Measurements from ENCODE around the gene B3GALT2. TPM values are rescaled to one million over a fixed set of nuclear protein-coding genes. Genes with fewer than 3 reads are reported as not detected.
"Not testable (repeated sequence)": the region's sequence is repeated elsewhere in the genome, so short reads cannot be mapped to it uniquely, and the experiment has no call there.

The B3GALT2 gene, protein sequence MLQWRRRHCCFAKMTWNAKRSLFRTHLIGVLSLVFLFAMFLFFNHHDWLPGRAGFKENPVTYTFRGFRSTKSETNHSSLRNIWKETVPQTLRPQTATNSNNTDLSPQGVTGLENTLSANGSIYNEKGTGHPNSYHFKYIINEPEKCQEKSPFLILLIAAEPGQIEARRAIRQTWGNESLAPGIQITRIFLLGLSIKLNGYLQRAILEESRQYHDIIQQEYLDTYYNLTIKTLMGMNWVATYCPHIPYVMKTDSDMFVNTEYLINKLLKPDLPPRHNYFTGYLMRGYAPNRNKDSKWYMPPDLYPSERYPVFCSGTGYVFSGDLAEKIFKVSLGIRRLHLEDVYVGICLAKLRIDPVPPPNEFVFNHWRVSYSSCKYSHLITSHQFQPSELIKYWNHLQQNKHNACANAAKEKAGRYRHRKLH
- 0.40 TPM in 2 replicates for total RNA-seq (2014; rRNA removed; shearing (Covaris generic))
- polyA plus RNA-seq (2015; cell fraction: cytosol; rRNA removed): 0.09 and 0.21 TPM in 2 replicates
- polyA plus RNA-seq (2015; cell fraction: nucleus; rRNA removed): 0.06 and 0.35 TPM in 2 replicates

DNA sequence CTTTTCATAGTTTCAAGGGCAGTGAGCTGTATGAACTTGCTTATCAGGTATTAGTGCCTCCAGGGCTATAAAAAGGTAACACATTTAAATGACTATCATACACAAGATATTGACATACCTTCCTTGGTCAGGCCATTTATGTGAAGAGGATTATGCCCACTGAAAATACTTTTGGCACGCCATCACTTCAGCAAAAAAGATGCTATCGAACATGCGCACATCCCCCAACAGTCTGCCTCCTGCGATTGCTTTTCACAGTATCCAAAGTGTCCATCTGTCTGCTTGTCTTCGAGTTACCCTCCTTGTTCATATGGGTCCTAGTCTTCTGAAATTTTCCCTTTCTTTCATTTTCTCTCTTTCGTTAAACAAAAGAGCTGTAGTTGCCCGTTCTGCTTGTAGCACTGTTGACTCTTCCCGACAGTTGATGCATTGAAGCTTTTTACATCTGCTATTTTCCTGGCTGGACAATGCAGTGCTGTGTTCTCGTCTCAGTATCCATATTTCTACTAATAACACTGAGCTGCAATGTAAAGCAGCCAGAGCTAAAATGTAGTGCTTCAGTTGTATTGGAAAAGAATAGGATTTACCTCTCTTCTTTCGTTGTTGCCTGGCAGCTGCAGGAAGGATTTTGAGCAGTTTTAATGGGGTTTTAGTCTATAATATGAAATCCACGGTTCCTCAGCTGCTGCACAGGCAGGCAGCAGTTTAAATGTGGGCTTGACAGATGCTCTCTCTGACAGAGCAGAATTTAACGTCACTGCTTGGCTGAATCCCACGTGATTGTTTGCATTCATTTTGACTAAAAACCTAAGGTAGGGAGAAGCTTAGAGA, at the start of gene B3GALT2:
Gene B3GALT2 (minus strand): TSS at position 713 of the 831 bp plus-strand sequence. CDS start 5,051 bp downstream, outside the sequence.
- in situ Hi-C loops (cut with HindIII; ENCODE audit: low pct_unique_long_range_greater_than_20kb, low sequenced_read_pairs): loop anchor here (25.0 kb wide), 1 partner anchor 151 kb away; no protein-coding TSS in a partner anchor

DNA sequence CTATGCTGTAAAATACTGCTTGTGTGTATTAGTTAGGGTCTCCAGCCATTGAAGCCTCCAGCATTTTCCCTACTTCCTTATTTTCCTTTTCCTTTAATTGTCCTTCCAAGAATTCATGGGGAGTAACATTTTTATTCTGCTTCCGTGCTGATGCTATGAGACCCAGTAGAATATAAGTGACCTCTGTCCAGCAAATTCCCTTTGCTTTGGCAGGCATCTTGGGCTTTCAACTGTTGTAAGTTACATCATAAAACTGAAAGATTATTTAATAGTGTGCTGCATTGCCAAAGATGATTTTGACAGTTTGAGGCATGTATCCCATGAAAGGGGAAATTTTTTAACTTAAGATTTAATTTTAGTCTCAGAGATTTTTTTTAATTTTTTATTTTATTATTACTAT, 48.1 kb upstream of the B3GALT2 start:
- in situ Hi-C loops (cut with HindIII; ENCODE audit: low pct_unique_long_range_greater_than_20kb, low sequenced_read_pairs): no loop called here
- DNase-seq (ENCODE audit: low read depth, low spot score): no peak

More for the DNA sequence above, at the start of gene B3GALT2:
- peak; percentile 80 for DNase-seq (ENCODE audit: low read depth, low spot score)

DNA sequence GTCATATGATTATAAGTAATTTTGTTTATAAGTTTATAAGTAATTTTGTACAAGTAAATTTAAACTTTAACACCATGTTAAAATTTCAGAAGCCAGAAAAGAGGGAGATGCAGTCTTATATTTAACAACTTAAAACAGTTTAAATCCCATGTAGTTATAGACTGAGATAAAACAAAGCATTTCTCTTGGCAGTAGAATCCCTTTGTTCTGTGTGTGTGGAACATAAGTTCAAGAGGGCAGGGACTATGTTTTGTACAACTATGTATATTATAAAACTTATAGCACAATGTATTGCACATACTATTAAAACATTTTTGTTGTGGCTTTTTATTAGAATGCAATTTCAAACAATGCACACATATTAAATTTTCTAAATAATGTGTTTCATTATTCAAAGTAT, 44.7 kb upstream of the B3GALT2 start:
- DNase-seq (ENCODE audit: low read depth, low spot score); in situ Hi-C loops (cut with HindIII; ENCODE audit: low pct_unique_long_range_greater_than_20kb, low sequenced_read_pairs): not testable (repeated sequence)

DNA sequence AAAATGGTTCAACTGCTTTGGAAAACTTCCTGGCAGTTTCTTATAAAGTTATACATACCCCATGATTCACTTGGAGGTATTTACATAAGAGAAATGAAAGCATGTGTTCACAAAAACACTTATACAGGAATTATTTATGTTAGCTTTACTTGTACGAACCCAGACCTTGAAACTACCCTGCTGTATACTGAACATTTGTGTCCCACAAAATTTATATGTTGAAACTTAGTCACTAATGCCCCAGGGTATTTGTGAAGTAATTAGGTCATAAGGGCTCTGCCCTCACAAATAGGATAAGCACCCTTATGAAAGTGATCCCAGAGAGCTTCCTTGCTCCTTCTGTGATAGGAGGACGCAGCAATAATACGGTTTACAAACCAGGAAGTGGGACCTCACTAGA, 42.7 kb upstream of the B3GALT2 start:
- no peak for DNase-seq (ENCODE audit: low read depth, low spot score)
- in situ Hi-C loops (cut with HindIII; ENCODE audit: low pct_unique_long_range_greater_than_20kb, low sequenced_read_pairs): no loop called here

DNA sequence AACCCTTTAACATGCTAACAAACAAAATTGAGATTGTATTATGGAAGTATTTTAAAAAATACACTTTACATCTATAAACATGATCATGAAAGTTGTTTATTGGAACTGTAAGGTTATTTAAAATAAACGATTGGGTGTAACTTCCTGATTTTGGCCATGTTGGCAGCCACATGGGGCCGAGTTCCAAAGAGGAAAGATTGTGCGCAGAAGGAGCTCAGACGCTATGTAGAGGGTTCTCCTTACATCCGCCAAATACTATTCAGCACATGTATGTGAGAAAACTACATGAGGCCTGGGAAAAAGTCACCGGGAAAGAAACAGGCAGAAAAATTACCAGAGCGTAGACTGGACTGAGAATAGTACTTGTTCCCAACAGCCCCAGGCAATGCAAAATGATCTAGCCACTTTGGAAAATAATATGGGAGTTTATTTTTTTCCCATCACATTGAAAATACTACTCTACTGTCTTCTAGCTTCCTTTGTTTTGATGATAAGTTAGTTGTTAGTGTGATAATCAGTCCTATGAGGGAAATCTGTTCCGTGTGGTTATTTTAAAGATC, 35.7 kb upstream of the B3GALT2 start:
- in situ Hi-C loops (cut with HindIII; ENCODE audit: low pct_unique_long_range_greater_than_20kb, low sequenced_read_pairs): no loop called here
- DNase-seq (ENCODE audit: low read depth, low spot score): peak; percentile 13

DNA sequence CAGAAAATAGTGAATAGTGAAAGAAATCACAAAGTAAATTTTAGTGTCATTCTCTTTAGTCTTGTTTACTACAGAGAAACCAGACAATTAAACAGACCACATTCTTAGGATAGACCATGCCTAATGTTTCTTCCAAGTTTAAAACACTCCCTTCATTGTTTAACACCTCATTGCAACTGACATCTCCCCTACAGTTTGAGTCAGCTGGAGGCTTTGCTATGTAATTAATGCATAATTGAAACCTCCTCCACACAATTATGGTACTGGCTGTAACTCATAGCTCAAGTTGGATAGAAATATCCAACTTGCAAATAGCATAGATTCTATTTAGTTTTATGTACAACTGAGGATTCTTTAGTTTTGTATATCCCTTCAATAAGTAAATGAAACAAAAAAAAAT, 35.2 kb upstream of the B3GALT2 start:
- peak; percentile 48 for DNase-seq (ENCODE audit: low read depth, low spot score)
- in situ Hi-C loops (cut with HindIII; ENCODE audit: low pct_unique_long_range_greater_than_20kb, low sequenced_read_pairs): no loop called here

DNA sequence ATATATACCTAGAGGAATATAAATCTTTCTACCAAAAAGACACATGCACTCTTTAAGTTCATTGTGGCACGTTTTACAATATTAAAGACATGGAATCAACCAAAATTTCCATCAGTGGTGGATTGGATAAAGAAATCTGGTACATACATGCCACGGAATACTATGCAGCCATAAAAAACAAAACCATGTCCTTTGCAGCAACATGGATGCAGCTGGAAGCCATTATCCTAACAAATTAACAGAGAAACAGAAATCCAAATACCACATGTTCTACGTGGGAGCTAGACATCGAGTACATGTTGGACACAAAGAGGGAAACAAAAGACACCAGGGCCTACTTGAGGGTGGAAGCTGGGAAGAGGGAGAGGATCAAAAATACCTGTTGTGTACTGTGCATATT, 33.0 kb upstream of the B3GALT2 start:
- no peak for DNase-seq (ENCODE audit: low read depth, low spot score)
- in situ Hi-C loops (cut with HindIII; ENCODE audit: low pct_unique_long_range_greater_than_20kb, low sequenced_read_pairs): no loop called here

DNA sequence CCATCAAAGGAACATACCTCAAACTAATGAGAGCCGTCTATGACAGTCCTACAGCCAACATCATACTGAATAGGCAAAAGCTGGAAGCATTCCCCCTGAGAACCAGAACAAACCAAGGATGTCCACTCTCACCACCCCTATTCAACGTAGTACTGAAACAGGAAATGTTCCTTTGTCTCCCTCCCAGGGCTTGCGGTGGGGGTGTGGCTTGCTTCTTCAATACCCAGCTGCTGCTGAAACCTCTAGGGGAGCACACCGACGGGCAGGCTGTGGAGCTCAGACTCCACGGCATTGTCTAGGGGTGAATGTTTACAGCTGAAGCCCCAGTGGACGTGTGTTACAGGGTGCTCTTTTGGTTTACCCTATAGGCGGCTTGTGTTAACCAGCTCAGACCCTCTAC, 30.5 kb upstream of the B3GALT2 start:
- in situ Hi-C loops (cut with HindIII; ENCODE audit: low pct_unique_long_range_greater_than_20kb, low sequenced_read_pairs): no loop called here
- DNase-seq (ENCODE audit: low read depth, low spot score): no peak

DNA sequence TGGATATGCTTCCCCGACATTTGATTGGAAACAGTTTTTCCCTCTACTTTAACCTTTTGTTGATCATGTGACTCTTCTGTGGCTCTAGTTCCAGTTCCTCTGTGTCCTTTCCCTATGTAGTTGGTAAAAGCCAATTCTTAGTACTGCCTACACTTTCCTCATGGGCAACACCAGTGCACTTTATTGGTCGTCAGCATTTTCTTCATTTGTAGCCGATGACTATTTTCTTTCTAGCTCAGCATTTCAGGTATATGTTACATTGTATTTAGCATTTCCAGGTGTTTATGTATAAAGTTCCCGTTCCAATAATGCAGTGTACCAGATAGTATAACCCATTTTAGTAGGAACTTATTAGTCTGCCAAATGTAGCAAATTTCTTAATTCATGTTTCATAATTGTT, 27.6 kb upstream of the B3GALT2 start:
- in situ Hi-C loops (cut with HindIII; ENCODE audit: low pct_unique_long_range_greater_than_20kb, low sequenced_read_pairs): no loop called here

DNA sequence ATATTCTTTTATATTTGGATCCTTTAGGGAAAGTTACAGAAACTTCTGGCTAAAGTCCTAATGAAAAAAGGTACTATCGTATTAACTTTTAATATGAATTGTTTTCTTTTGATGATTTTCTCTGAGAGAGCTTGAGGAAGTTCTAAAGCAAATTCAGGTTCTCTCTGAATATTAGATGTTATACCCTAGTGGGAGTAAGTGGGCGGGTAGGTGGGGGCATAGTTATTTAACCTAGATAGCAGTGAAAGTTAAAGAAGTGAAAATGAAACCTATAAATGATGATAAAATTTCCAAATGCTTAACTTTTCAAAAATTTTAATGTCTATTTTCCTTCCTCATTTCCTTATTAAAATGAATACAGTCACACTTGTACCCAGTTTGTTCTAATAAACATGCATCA, 26.2 kb upstream of the B3GALT2 start:
- DNase-seq (ENCODE audit: low read depth, low spot score): no peak
- in situ Hi-C loops (cut with HindIII; ENCODE audit: low pct_unique_long_range_greater_than_20kb, low sequenced_read_pairs): no loop called here

More for the DNA sequence above, 27.6 kb upstream of the B3GALT2 start:
- DNase-seq (ENCODE audit: low read depth, low spot score): no peak

DNA sequence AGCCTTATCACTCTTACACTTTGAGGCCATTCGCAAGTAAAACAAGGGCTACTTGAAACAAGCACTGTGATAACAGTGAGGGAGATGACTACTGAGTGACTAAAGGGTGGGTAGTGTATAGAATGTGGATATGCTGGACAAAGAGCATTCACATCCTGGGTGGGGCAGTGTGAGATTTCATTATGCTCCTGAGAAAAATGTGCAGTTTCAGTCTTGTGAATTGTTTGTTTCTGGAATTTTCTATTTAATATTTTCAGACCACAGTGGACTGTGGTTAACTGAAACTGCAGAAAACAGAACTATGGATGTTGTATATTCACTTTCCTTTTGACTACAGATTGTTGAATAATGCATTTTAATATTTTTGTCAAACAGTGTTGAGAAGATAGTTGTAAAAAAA, 25.1 kb upstream of the B3GALT2 start:
- in situ Hi-C loops (cut with HindIII; ENCODE audit: low pct_unique_long_range_greater_than_20kb, low sequenced_read_pairs): no loop called here
- DNase-seq (ENCODE audit: low read depth, low spot score): peak; percentile 26

DNA sequence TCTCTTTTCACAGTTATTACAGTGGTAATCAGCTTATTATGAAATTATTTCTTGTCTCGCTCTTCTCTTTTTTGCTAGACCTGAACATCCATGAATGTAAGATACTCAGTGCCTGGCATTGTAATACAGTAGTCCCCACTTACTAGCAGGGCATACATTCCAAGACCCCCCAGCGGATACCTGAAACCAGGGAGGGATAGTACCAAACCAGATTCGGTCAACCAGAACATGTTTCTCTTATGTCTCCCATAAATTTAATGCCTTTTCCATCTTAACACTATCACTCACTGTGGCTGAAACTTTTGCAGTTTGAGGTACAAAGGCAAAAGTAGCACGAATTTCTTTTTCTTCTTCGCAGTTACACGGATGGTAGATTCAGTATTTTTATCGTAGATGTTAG, 24.6 kb upstream of the B3GALT2 start:
- no peak for DNase-seq (ENCODE audit: low read depth, low spot score)
- in situ Hi-C loops (cut with HindIII; ENCODE audit: low pct_unique_long_range_greater_than_20kb, low sequenced_read_pairs): no loop called here

DNA sequence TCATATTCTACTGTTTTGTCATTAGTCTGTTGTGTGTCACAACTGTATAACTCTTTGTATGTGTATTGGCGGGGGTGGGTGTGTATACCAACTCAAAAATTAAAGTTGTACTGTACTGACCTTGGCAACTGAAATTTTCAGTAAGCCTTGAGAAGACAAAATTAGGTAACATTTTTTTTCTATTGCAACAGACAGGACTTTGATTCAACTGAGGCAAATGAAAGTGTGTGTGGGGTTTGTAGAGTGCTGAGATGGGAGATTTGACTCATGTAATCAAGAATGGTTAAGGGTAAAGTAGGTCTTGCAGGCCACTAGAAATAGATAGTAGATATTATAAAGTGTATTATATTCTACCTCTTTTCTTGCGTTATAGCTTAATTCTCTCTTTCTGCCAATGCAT, 14.6 kb upstream of the B3GALT2 start:
- in situ Hi-C loops (cut with HindIII; ENCODE audit: low pct_unique_long_range_greater_than_20kb, low sequenced_read_pairs): no loop called here

DNA sequence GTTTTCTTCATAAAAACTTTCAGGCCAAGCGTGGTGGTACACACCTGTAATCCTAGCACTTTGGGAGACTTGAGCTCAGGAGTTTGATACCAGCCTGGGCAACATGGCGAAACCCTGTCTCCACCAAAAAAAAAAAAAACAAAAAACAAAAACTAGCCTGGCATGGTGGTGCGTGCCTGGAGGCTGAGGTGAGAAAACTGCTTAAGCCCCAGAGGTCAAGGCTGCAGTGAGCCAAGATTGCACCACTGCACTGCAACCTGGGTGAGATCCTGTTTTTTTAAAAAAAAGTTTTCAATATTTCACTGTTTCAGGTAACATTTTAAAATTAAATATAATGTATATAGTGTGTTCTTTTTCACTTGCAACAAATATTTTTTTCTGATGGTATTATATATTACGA, 13.5 kb upstream of the B3GALT2 start:
- DNase-seq (ENCODE audit: low read depth, low spot score): no peak
- in situ Hi-C loops (cut with HindIII; ENCODE audit: low pct_unique_long_range_greater_than_20kb, low sequenced_read_pairs): loop anchor here (25.0 kb wide), 1 partner anchor 137 kb away; no protein-coding TSS in a partner anchor

More for the DNA sequence above, 14.6 kb upstream of the B3GALT2 start:
- no peak for DNase-seq (ENCODE audit: low read depth, low spot score)

DNA sequence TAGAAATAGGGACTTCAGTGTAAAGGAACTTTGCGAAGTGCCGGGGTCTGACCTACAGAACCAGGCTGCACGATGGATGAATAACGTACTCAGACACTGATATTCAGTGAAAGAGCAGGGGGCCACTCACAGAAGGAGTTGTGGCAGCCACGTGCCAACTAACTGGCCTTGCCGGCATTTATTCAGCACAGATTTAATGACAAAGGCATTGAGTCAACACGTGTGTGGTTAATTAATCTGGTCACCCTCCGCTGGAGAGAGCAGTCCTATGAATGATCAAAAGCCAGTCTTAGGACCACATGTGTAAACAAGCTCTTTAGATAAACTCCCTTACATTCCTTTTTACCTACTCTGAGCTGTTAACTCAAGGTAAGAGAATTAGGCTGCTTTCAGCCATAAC, 6.2 kb upstream of the B3GALT2 start:
- in situ Hi-C loops (cut with HindIII; ENCODE audit: low pct_unique_long_range_greater_than_20kb, low sequenced_read_pairs): loop anchor here (25.0 kb wide), 1 partner anchor 145 kb away; no protein-coding TSS in a partner anchor
- no peak for DNase-seq (ENCODE audit: low read depth, low spot score)

DNA sequence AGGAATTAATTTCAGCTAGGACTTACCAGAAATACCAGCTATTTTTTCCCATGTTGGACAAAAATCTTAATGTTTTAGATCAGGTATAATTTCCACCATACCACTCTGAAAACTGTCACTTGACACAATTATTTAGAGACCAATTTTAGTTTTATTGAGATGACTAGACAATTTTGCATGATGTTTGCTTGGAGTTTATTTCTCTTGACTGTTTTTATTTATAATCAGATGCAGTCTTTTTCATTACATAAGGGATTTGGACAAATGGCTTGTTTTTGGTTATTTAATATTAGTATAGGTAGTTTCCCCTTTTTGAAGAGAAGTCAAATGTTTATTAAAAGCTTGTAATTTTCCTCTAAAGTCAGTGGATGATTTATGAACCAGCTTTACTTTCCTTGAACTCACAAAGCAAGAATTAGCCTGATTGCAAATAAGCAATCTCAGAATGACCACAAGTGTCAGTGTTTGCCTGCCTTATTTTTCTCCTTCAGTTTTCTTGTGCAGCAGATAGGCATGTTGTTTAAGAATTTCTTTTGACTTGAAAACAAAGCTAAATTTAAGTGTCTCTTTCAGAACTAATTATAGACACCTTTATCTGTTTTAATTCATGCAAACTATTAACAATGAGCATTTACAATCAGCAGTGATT, 3.8 kb upstream of the B3GALT2 start:
- in situ Hi-C loops (cut with HindIII; ENCODE audit: low pct_unique_long_range_greater_than_20kb, low sequenced_read_pairs): loop anchor here (25.0 kb wide), 1 partner anchor 147 kb away; no protein-coding TSS in a partner anchor

DNA sequence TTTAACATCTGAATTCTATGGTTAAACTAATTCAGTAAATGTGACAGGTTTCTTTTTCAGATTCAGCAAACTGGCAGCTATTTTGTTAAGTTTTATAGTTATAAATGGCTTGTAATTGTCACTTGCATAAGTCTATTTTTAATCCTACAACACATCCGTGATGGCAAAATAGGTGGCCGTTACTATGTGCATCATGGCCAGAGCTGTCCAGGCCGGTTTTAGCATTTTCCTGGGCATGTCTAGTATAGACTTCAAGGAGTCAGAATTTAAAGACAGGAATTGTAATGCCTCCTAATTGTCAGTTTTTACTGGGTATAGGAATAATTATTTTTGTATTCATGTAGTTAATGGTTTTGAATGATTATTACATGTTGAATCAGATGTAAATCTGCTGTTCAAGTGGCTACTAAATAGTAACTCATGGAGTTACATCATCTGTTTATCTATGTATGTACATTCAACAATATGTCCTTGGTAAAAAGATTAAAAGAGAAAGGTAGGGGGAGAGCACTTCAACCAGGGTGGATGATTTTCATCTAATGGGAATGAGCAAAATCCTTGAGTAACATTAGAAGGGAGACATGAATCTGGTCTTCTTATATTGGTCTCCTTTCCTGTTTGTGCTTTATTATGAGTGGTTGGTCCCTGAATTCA, 3.2 kb upstream of the B3GALT2 start:
- in situ Hi-C loops (cut with HindIII; ENCODE audit: low pct_unique_long_range_greater_than_20kb, low sequenced_read_pairs): loop anchor here (25.0 kb wide), 1 partner anchor 148 kb away; no protein-coding TSS in a partner anchor
- DNase-seq (ENCODE audit: low read depth, low spot score): no peak

More for the DNA sequence above, 3.8 kb upstream of the B3GALT2 start:
- DNase-seq (ENCODE audit: low read depth, low spot score): peak; percentile 19
